ENCODE data around the gene KIF23. TPM values are rescaled to one million over a fixed set of nuclear protein-coding genes. Genes with fewer than 3 reads are reported as not detected.

Gene KIF23
- total RNA-seq, 1 donor from 2014 or later, result 1.5 TPM

GRCh38 chr15:69421498-69421897, 7.3 kb downstream of the KIF23 start:
- Mint-ChIP-seq H3K4me3 (no peak overlapping the region), H3K4me1 (no peaks in the 10 kb centered on the region), H3K9me3 (no peaks in the 10 kb centered on the region), H3K36me3 (ENCODE audit: low read depth) (no peaks in the 10 kb centered on the region), H3K27ac (no peak overlapping the region), H3K27me3 (no peaks in the 10 kb centered on the region)
- intact Hi-C loops (cut with micrococcal nuclease), result no loop called here
- no peak for DNase-seq
- ChIA-PET CTCF (no interaction called here), POLR2A (no interaction called here)
- ATAC-seq (ENCODE audit: low read depth), result no peak
- TF ChIP-seq CTCF (IDR thresholded peaks at IDR 0.05), result no peak

- TF ChIP-seq CTCF (IDR thresholded peaks at IDR 0.05), result no peak
- Mint-ChIP-seq H3K36me3 (ENCODE audit: low read depth) (no peaks in the 10 kb centered on the region), H3K27me3 (no peaks in the 10 kb centered on the region), H3K27ac (no peak overlapping the region), H3K4me3 (no peak overlapping the region), H3K9me3 (no peaks in the 10 kb centered on the region), H3K4me1 (no peaks in the 10 kb centered on the region)
- intact Hi-C loops (cut with micrococcal nuclease), result no loop called here
- DNase-seq (no peak), ATAC-seq (ENCODE audit: low read depth) (no peak)
- CTCF ChIA-PET, result no interaction called here
- POLR2A ChIA-PET, result interaction anchor here (0.8 kb wide), 1 partner anchor 1684 kb away, joined by 4 read pairs; no protein-coding TSS in a partner anchor
Observed at GRCh38 chr15:69422336-69422895, 8.3 kb downstream of the KIF23 start.

GRCh38 chr15:69424001-69424400, 9.9 kb downstream of the KIF23 start:
- ChIA-PET CTCF (no interaction called here), POLR2A (no interaction called here)
- H3K36me3 Mint-ChIP-seq (ENCODE audit: low read depth), result no peaks in the 10 kb centered on the region
- TF ChIP-seq CTCF (IDR thresholded peaks at IDR 0.05), result no peak
- intact Hi-C loops (cut with micrococcal nuclease), result no loop called here
- DNase-seq, result no peak
- no peaks in the 10 kb centered on the region for H3K9me3 Mint-ChIP-seq
- H3K4me3 Mint-ChIP-seq, result no peak overlapping the region
- no peak for ATAC-seq (ENCODE audit: low read depth)
- H3K27me3 Mint-ChIP-seq, result no peaks in the 10 kb centered on the region
- no peaks in the 10 kb centered on the region for H3K4me1 Mint-ChIP-seq
- H3K27ac Mint-ChIP-seq, result no peak overlapping the region

- CTCF ChIA-PET, result no interaction called here
Observed at GRCh38 chr15:69424748-69425413, 10.7 kb downstream of the KIF23 start.

More at GRCh38 chr15:69424748-69425413, 10.7 kb downstream of the KIF23 start:
- Mint-ChIP-seq H3K9me3 (no peaks in the 10 kb centered on the region), H3K4me3 (no peak overlapping the region), H3K4me1 (no peaks in the 10 kb centered on the region), H3K27ac (no peak overlapping the region), H3K27me3 (no peaks in the 10 kb centered on the region), H3K36me3 (ENCODE audit: low read depth) (no peaks in the 10 kb centered on the region)
- ATAC-seq (ENCODE audit: low read depth) (no peak), DNase-seq (no peak)
- intact Hi-C loops (cut with micrococcal nuclease), result no loop called here
- no peak for TF ChIP-seq CTCF (IDR thresholded peaks at IDR 0.05)
- POLR2A ChIA-PET, result no interaction called here

Data from activated B cell treated with CpG ODN at 0.5 μM for 24 hours (primary cell).